Stimulated activated CD8-positive, alpha-beta memory T cell treated with anti-CD3 and anti-CD28 coated beads, Interleukin-2, amount 100 ng/mL, for 48 hours (primary cell): ENCODE measurements around the gene HAL.

ENCODE experiments used
- DNase-seq, 2 donors: peaks; one replicate each; pipeline ENCODE4 v3.0.0-alpha.2; 2020; ENCODE audit warnings: low read depth in 2 of 2

Gene HAL

GRCh38 chr12:96014943-96015599 lies 18.9 kb upstream of the HAL start:
- no peak for DNase-seq

- DNase-seq, result no peak
These were observed 11.6 kb upstream of the HAL start for GRCh38 chr12:96007729-96008128.

- no peak for DNase-seq
These were observed 10.6 kb upstream of the HAL start for GRCh38 chr12:96006727-96007126.

GRCh38 chr12:96000858-96001257 lies 4.7 kb upstream of the HAL start:
- no peak for DNase-seq

GRCh38 chr12:95999484-95999883 lies 3.3 kb upstream of the HAL start:
- DNase-seq, result no peak

GRCh38 chr12:95998611-95999286 lies 2.6 kb upstream of the HAL start:
- peak in 1 of 2 donors; percentile 7 for DNase-seq

GRCh38 chr12:95997911-95998510 lies 1.9 kb upstream of the HAL start:
- DNase-seq, result no peak

- DNase-seq, result no peak
These were observed 1.1 kb upstream of the HAL start for GRCh38 chr12:95997276-95997675.

GRCh38 chr12:95995238-95996031 lies 709 bp downstream of the HAL start:
- DNase-seq, result no peak

GRCh38 chr12:95994476-95994875 lies 1.7 kb downstream of the HAL start:
- no peak for DNase-seq

- DNase-seq, result no peak
These were observed 2.2 kb downstream of the HAL start for GRCh38 chr12:95993907-95994306.

- DNase-seq, result no peak
These were observed 6.0 kb downstream of the HAL start for GRCh38 chr12:95990136-95990535.

- DNase-seq, result no peak
These were observed 6.5 kb downstream of the HAL start for GRCh38 chr12:95989504-95990123.

- DNase-seq, result no peak
These were observed 7.5 kb downstream of the HAL start for GRCh38 chr12:95988506-95989275.

- DNase-seq, result no peak
These were observed 9.2 kb downstream of the HAL start for GRCh38 chr12:95986635-95987570.

- no peak for DNase-seq
These were observed 11.5 kb downstream of the HAL start for GRCh38 chr12:95984682-95985081.

GRCh38 chr12:95982602-95983001 lies 13.5 kb downstream of the HAL start:
- DNase-seq, result no peak

GRCh38 chr12:95980437-95980836 lies 15.7 kb downstream of the HAL start:
- no peak for DNase-seq

GRCh38 chr12:95978774-95979173 lies 17.4 kb downstream of the HAL start:
- DNase-seq, result no peak

GRCh38 chr12:95978351-95978750 lies 17.8 kb downstream of the HAL start:
- no peak for DNase-seq
